ENCODE results near the gene ARHGAP4.

Gene ARHGAP4

DNA sequence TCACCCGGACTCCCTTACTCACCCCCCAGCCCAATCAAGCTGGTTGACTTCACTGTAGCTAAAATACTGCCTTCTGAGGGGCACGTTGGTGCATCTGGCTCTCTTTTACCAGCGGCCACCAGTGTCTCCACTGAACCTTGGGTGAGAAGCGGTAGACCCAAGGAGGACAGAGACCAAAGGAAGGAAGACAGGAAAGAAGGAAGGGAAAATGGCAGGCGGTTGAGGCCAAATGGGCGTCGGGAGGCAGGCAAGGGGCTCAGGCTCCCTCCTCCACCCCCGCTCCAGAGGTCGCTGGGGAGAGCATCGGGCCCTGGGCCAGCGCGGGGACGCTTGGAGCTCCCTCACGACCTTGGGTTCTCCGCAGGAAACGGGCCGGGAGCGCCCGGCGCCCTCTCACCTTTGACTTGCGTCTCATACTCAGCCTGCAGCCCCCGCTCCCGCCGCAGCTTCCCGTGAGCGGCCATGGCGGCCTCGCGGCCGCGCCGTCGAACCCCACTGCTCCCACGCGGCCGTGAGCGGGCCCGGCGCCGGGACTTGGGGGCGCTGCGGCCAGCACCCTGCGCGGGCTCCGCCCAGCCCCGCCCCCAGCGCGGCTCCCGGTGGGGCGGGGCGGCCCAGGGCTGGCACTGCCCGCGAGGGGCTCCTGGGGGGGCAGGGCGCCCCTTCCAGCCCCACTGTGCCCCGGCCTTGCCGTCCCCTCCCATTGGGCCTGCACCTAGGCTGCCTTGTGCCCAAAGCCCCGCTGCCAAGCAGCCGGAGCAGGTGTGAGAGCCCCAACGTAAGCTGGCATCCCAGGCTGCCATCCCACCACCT lies at the start of gene ARHGAP4:
ARHGAP4 (minus strand) TSS at position 526 of the 813 bp plus-strand sequence; CDS start at position 464, 62 bp downstream.
- peak; percentile 46 for DNase-seq

GRCh38 chrX:153974726-153975286 lies 48.7 kb upstream of the ARHGAP4 start:
- DNase-seq: no peak

GRCh38 chrX:153974003-153974725 lies 48.1 kb upstream of the ARHGAP4 start:
- no peak for DNase-seq

GRCh38 chrX:153973127-153974002 lies 47.3 kb upstream of the ARHGAP4 start:
- no peak for DNase-seq

DNA sequence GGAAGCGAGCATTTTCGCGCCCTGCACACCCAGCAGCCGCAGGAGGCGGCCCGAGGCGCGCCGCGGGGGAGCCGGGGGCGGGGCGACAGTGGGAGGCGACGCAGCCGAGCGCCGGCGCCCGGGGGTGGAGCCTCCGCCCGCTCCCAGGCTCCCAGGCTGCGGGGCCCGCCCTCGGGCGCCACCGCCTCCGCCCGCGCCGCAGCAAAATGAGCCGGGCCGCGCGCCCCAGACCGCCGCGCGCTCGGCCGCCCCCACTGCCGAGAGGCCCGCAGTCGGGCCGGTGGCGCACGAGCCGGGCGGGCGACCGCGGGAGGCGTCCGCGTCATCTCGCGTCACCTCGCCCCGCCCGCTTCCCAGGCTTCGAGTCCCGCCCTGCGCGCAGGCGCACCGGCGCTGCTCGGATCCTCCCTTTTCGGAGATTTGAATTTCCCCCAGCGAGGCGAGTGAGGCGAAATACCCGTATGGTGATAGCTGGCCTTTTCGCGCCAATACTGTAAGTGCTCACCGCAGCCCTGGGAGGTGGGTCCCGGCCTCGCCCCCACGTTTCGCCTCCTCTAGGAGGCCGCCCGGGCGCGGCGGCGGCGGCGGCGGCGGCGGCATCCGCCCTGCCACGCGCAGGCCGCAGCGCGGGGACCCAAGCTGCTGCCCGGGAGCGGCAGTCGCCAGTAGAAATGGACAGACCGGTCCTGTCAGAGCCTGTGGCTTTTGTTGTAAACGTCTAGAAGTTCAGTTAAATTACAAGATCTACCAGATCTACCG lies 46.5 kb upstream of the ARHGAP4 start, which contains the start of gene TMEM187:
TMEM187 (plus strand) TSS at position 387 of the 759 bp plus-strand sequence. CDS start 9,309 bp downstream, outside the sequence.
- DNase-seq: peak; percentile 87

DNA sequence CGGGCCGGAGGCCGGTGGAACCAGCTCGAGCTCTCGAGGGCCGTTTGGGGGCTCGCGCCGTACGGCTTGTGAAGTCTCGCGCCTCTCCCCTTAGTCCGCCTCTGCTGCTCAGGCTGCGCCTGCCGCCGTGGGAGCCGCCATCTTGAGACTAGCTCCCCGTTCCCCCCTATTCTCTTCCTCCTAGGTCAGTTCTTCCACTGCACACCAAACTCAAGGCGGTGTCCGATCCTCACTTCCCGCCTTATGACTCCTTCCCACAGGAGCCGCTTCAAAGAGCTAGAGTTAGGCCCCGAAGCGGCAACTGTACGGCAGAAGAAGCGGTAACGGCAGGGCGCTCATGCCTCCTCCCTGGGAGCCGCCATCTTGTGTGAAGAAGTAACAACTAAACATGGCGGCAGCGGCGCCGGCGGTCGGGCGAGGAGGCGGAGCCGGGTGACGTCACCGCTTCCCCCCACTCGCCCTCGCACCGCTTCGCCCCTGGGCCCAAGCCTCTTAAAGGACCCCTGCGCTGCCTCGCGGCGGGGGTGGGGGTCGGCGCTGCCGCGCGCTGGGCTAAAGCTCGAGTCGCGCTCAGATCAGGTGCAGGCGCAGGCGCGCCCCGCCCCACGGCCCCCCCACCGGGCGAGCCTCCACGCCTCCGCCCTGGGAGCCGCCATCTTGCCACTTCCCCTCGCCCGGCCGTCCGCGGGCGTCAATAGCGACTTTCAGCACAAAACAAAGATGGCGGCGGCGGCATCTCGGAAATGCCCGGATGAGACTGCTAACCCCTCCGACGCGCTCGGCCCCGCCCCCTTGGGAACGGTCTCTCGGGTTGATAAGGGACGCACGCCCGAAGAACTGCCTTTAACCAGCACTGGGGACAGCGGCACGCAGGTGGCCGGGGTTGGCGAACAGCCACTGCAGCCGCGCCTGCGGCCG lies 45.6 kb upstream of the ARHGAP4 start, which contains the start of gene HCFC1:
HCFC1 (minus strand) TSS at position 369 of the 918 bp plus-strand sequence. CDS start 978 bp downstream, outside the sequence.
- peak; percentile 89 for DNase-seq

DNA sequence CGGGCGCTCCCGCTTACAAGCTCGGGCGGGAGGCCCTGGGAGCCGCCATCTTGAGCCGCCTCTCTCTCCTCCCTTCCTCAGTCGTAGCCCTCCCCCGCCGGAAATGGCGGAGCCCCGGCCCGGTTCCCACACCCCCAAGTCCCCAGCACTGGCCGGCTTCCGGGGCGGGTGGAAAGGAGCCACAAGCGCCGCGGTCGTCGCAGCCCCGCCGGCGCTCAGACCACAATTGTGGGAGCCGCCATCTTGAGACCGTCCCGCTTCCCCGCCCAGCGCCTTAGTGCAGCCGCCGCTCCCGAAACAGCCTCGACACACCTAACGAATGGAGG lies 45.0 kb upstream of the ARHGAP4 start:
- DNase-seq: peak; percentile 85

DNA sequence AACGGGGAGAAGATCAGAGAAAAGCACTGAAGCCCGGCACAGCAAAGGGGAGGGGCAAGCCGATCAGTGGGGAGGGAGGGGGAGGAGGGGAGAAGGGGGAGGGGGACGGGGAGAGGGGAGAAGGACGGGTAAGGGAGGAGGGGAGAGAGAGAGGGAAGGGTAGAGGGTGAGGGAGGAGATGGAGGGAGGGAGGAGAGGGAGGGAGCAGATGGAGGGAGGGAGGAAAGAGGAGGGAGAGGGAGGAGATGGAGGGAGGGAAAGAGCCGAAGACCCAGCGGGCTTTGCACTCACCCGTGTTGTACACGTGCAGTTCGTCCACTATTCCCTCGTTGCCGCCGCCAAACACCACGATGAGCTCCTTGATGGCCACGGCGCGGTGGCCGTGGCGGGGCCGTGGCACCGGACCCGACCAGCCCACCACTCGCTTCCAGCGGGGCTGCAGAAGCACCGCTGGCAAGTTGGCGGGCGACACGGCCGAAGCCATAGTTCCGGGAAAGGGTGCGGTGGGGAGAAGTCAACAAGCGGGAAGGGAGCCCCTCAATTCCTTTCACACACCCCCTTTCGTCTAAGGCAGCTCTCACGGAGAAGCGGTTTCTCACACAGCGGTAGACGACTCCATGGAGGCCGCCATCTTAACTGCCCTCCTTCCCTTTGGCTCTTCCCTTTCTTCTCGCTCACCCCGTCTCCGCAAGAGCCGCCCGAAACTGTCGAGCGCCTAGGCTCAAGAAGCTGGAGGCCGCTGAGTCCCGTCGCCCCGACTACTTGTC lies 44.5 kb upstream of the ARHGAP4 start:
- no peak for DNase-seq

DNA sequence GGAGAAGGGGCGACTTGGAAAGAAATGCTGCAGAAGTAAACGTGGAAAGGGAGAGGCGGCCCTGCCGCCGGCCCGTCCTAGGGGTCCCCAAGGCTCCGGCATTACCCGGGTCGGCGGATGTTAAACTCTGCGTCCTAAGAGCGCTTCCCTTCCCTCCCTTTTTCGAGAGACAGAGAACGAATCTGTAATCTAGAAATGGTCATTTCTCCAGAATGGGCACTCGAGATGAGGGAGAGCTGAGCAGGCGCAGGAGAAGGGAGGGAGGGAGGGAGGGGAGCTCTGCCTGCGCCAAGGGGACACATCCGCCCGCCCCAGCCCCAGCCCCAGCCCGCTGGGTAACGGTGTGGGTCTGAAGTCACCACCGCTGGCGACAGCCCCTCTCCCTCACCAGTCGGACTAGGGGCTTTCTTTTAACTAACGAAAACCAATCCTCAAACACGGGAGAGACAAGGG lies 43.9 kb upstream of the ARHGAP4 start:
- no peak for DNase-seq

DNA sequence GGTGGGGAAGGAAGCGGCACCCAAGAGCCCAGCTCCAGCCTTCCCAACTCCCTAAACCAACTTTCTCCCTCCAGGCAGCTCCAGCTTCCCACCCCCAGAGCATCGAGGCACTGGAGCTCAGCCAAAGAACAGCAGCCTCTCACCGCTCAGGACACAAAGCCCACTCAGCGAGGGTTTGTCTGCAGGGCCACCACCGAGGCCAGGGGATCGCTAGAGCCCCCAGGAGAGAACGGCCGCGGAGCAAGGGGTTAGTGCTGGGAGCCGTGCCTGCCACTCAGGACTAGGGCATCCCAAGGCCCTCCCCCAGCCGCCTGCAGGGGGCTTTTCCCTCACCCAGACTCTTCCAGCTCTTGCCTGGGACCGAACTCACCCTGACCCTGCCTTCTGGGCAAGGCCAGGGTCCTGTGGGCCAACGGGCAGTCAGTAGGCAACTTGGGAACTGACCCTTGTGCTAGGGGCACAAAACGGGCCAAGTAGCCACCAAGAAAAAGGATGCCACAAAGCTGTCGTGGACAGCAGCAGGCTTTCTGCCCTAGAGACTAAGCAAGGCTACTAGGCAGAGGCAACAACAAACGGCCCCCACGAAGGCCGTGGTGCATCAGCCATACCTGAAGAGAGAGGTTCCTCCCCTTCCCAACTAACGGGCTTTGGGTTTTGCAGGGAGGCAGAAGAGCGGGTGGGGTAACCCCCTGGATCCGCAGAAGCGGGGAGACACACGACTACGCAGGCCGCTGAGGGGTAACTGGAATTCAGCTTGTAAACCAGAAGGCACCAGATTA lies 43.2 kb upstream of the ARHGAP4 start:
- no peak for DNase-seq

- peak; percentile 51 for DNase-seq
These were observed 42.7 kb upstream of the ARHGAP4 start for GRCh38 chrX:153968754-153969124.

DNA sequence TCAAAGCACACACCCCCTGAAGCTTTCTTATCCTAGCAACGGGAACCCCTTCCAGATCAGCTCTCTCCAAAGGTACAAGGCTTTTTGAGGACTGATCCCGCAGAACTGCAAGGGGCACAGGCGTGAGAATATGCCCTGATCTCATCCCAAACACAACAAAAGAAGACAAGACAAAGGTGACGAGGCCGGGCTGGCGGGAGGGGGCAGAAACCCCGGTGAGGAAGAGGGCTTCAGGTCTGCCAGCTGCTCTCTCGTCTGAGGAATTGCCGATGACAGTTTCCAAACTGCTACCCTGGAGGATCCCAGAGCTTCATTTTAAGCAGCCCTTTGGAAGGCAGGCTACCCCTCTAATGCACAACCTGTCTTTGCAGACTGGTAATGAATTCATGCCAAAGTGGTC lies 42.2 kb upstream of the ARHGAP4 start:
- no peak for DNase-seq

GRCh38 chrX:153967536-153968224 lies 41.6 kb upstream of the ARHGAP4 start:
- DNase-seq: no peak

GRCh38 chrX:153966841-153967535 lies 40.9 kb upstream of the ARHGAP4 start:
- DNase-seq: peak; percentile 45

DNA sequence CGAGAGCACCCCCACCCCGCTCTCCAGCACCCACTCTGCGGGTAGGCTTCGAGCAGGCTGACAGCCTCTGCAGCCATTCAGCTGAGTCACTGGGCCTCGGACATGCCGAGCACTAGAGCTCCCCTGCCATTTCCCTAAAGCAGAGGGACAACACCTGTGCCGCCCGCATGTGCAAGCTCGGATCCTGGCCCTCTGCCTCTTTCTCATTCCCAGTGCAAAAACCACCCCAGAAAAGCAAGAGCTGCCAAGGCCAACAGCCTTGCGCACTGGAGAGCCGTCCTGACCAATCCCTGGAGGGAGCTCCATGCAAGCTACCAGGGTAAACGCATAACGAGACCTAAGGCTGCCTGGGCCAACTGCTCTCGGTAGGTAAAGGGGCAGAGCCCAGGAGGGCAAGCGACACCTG lies 40.2 kb upstream of the ARHGAP4 start:
- no peak for DNase-seq

DNA sequence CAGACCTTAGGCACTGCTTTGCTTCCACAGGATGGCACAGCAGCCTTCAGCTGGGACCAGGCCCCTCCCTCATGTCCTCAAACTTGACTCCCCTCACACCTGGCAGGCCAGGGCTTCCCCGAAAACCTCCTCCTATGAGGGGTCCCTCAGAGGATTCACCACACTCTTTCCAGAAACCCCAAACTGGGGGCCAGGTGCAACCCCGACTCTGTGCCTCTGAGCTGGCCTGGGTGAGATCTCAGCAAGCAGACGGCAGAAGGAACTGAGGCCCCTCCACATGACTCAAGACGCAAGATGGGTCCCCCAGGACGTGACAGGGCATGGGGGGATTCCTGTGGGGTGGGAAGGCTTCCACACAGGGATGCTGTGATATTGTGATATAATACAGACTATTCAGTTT lies 39.3 kb upstream of the ARHGAP4 start:
- DNase-seq: no peak

DNA sequence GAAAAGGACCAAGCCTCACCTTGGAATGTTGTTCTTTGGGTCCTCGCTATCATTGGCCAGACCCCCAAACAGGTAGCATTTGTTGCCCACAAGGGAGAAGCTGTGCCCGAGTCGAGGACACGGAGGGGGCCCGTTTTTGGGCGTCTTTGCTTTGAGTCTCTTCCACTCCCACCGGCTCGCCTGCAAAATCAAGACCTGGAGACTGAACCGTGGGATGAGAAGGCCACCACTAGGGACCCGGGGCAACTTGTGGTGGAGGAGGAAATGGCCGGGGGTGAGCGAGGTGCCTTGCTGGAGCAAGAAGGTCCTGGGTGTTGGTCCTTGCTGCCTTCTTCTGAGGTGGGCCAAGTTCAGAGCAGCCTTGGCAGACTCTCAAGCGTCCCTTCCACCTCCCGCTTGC lies 38.0 kb upstream of the ARHGAP4 start:
- DNase-seq: no peak

DNA sequence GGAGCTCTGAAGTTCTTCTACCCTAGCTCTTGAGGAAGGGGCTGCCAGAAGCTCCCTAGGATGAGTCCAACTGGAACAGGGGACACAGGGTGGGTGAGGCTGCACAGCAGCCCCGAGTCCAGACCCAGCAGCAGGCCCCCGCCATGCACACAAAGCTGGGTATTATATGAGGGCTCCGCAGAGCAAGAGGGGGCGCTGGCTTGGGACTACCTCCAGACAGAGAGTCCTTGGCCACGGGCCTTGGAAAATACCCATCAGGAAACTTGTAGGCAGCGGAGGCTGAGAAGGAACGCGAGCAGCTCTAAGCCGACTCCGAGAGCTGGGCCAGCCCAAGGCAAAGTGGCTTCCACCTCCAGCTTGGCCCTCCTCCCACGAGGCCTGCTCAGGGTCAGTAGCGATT lies 37.5 kb upstream of the ARHGAP4 start:
- DNase-seq: no peak
